HG03097 (cell line): ENCODE measurements around the gene GALNT6.
"Not testable (repeated sequence)": the region's sequence is repeated elsewhere in the genome, so short reads cannot be mapped to it uniquely, and the experiment has no call there.

ENCODE experiments used
- ATAC-seq: cut with Tn5 transposase; IDR thresholded peaks from one replicate; pipeline ENCODE4 v1.9.1; 2021; ENCODE audit not compliant: unreplicated experiment, low FRiP score

The GALNT6 gene

GRCh38 chr12:51361161-51362016 is 29.8 kb downstream of the GALNT6 start:
- no peak for ATAC-seq

GRCh38 chr12:51360315-51360714 is 30.9 kb downstream of the GALNT6 start:
- ATAC-seq = no peak

- ATAC-seq = no peak
These were observed 31.4 kb downstream of the GALNT6 start for GRCh38 chr12:51359851-51360250.

GRCh38 chr12:51358496-51358895 is 32.7 kb downstream of the GALNT6 start:
- ATAC-seq = no peak

GRCh38 chr12:51357374-51358047 is 33.7 kb downstream of the GALNT6 start:
- peak; percentile 42 for ATAC-seq

GRCh38 chr12:51351913-51352532 is 39.2 kb downstream of the GALNT6 start:
- no peak for ATAC-seq

- no peak for ATAC-seq
These were observed 42.2 kb downstream of the GALNT6 start for GRCh38 chr12:51349026-51349425.

- ATAC-seq = no peak
These were observed 43.1 kb downstream of the GALNT6 start for GRCh38 chr12:51348116-51348515.

GRCh38 chr12:51346581-51346980 is 44.6 kb downstream of the GALNT6 start, which contains the start of gene CELA1:
CELA1 (minus strand) TSS chr12:51346679; CDS start chr12:51346638, 41 bp downstream.
- no peak for ATAC-seq

- ATAC-seq = no peak
These were observed 45.5 kb downstream of the GALNT6 start for GRCh38 chr12:51345681-51346080.

- no peak for ATAC-seq
These were observed 48.0 kb downstream of the GALNT6 start for GRCh38 chr12:51343201-51343600.

- no peak for ATAC-seq
These were observed 48.8 kb downstream of the GALNT6 start for GRCh38 chr12:51342416-51342815.

- no peak for ATAC-seq
These were observed 49.8 kb downstream of the GALNT6 start for GRCh38 chr12:51341251-51342007.

- no peak for ATAC-seq
These were observed 51.5 kb downstream of the GALNT6 start for GRCh38 chr12:51339750-51340149.

GRCh38 chr12:51337336-51337735 is 53.9 kb downstream of the GALNT6 start:
- ATAC-seq = not testable (repeated sequence)

GRCh38 chr12:51335931-51336330 is 55.3 kb downstream of the GALNT6 start:
- ATAC-seq = no peak

GRCh38 chr12:51334764-51335163 is 56.4 kb downstream of the GALNT6 start:
- no peak for ATAC-seq

- no peak for ATAC-seq
These were observed 57.7 kb downstream of the GALNT6 start for GRCh38 chr12:51333536-51333935.

- no peak for ATAC-seq
These were observed 61.0 kb downstream of the GALNT6 start for GRCh38 chr12:51330186-51330585.

GRCh38 chr12:51329742-51330141 is 61.5 kb downstream of the GALNT6 start:
- no peak for ATAC-seq

GRCh38 chr12:51328587-51328986 is 62.6 kb downstream of the GALNT6 start:
- no peak for ATAC-seq
